CD4-positive, alpha-beta T cell (primary cell): ENCODE results near the gene CRKL. TPM values are rescaled to one million over a fixed set of nuclear protein-coding genes. Genes with fewer than 3 reads are reported as not detected.

Experiments used
- ATAC-seq: fragments of 200-7000 bp; cut with Tn5 transposase; one replicate; pipeline ENCODE4 v1.10.0; 2022; ENCODE audit warnings: mild to moderate bottlenecking; ENCODE audit not compliant: poor library complexity
- CTCF ChIA-PET: fragments of 350-600 bp; sonication (Branson Sonifier 250); formaldehyde crosslinking; loops from one replicate; lab custom pipeline; 2021; ENCODE audit warnings: antibody characterized with exemption, inconsistent platforms; lab: Charles Lee
- POLR2A ChIA-PET: fragments of 350-600 bp; sonication (Branson Sonifier 250); formaldehyde crosslinking; loops from one replicate; lab custom pipeline; 2021; ENCODE audit warnings: antibody characterized with exemption, inconsistent platforms; lab: Charles Lee
- DNase-seq, 14 experiments: peaks; one replicate each; pipeline ENCODE4 v3.0.0-alpha.2; 2013 to 2020; ENCODE audit warnings: mixed read lengths in 2 of 14
- H3K27ac ChIP-seq, 2 donors: one replicate each; pipeline versions ENCODE4 v1.5.1 to v1.7.0; 2013; ENCODE audit warnings: low read length in 2 of 2, low read depth in 1 of 2, mild to moderate bottlenecking in 1 of 2
- H3K27me3 ChIP-seq, 2 experiments: 1 replicate in 1 of 2; 2 replicates in 1 of 2; pipeline versions ENCODE4 v1.6.1 to v1.7.0; 2013; ENCODE audit warnings: low read length in 2 of 2, control low read depth in 1 of 2, mild to moderate bottlenecking in 1 of 2, moderate library complexity in 1 of 2; ENCODE audit not compliant: insufficient read depth in 2 of 2, control insufficient read depth in 1 of 2
- H3K36me3 ChIP-seq: one replicate; pipeline ENCODE4 v1.6.1; 2013; ENCODE audit warnings: low read length, control low read depth; ENCODE audit not compliant: insufficient read depth
- H3K4me1 ChIP-seq: one replicate; pipeline ENCODE4 v1.6.1; 2013; ENCODE audit warnings: low read length, control low read depth; ENCODE audit not compliant: insufficient read depth
- H3K4me3 ChIP-seq: one replicate; pipeline ENCODE4 v1.5.1; 2013; ENCODE audit warnings: mild to moderate bottlenecking, low read length, moderate library complexity
- H3K9me3 ChIP-seq, 2 experiments: 1 replicate in 1 of 2; 2 replicates in 1 of 2; pipeline versions ENCODE4 v1.6.1 to v1.7.0; 2013; ENCODE audit warnings: low read length in 2 of 2, mild to moderate bottlenecking in 2 of 2, control low read depth in 1 of 2, moderate library complexity in 1 of 2; ENCODE audit not compliant: control insufficient read depth in 1 of 2, insufficient read depth in 1 of 2
- H3K27ac Mint-ChIP-seq: one replicate; pipeline ENCODE4 v1.8.0; 2020; ENCODE audit warnings: mixed read lengths
- H3K27me3 Mint-ChIP-seq: one replicate; pipeline ENCODE4 v1.8.0; 2021; ENCODE audit warnings: mixed read lengths
- H3K36me3 Mint-ChIP-seq: one replicate; pipeline ENCODE4 v1.8.0; 2021; ENCODE audit warnings: low read depth, mixed read lengths
- H3K4me1 Mint-ChIP-seq: one replicate; pipeline ENCODE4 v1.8.0; 2021; ENCODE audit warnings: low read depth, mixed read lengths
- H3K4me3 Mint-ChIP-seq: one replicate; pipeline ENCODE4 v1.8.0; 2020; ENCODE audit warnings: mild to moderate bottlenecking, mixed read lengths
- H3K9me3 Mint-ChIP-seq: one replicate; pipeline ENCODE4 v1.8.0; 2020; ENCODE audit warnings: mixed read lengths
- CTCF ChIP-seq: fragments of 200-600 bp; IDR thresholded peaks from one replicate; pipeline ENCODE4 v1.8.0; 2022; ENCODE audit warnings: antibody characterized with exemption, mild to moderate bottlenecking
- intact Hi-C, 2 experiments: fragments of 100-400 bp; cut with DNase I in 1 of 2; cut with micrococcal nuclease in 1 of 2; formaldehyde crosslinking; loops; one replicate each; pipeline versions ENCODE4 v1.15.1 to v1.9.0; 2023 to 2025; cut with DNase I, micrococcal nuclease
- total RNA-seq, 174 experiments: library from RNA in 2 of 174; stranded (reverse) in 2 of 174; gene quantifications; one replicate each; pipeline ENCODE4 v1.2.3 and lab custom pipeline; 2021 to 2026

CRKL gene
- total RNA-seq, 2 experiments from 2014 or later = 41.9 to 43.5 TPM

DNA sequence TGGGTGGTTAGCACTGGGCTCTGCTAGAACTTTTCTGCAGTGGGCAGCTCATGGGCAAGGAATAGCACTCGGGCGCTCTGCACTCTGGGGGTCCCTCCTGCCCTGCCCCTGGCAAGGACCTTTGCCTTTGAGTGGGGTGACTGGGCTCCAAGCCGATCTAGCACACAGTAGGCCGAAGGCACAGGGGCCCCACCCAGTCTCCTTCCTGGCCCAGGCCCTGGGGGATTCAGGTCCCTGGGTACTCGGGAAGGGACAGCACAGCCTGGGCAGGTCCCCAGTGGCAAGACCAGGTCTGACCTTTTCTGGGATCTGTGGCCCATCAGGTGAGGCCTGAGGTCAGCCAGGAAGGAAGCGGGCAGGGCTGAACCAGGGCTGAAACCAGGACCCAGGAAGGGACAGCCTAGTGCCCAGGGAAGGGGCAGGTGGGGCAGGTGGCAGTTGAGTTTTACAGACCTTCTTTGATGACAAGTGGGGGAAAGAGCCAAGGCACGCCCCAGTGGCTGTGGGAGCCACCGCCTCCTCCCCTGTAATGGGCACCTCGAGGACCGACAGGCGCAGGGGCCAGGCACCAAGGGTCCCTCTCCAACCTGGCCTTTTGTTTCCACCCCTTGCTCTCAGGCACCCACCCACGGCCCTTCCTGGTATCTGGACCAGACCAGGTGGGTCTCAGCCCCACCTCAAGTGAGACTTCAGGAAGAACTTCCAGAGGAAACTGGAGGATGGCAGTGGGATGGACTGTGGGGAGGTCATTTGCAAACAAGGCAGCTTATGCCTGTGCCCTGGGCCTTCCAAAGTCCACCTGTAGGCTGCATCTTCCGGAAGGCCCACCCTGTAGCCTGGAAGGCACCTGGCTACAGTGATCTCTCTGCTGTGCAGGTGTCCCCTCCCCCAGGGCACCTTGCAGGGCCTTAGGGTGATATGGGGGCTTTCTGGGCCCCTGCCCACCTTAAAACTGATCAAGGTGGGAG is 49.0 kb downstream of the CRKL start:
- Histone ChIP-seq H3K27me3 (peaks cover 2 to 8% of the 10 kb centered on the region in 2 experiments), H3K27ac (no peak overlapping the region), H3K4me1 (peaks cover 24% of the 10 kb centered on the region), H3K9me3 (no peaks in the 10 kb centered on the region), H3K4me3 (no peak overlapping the region), H3K36me3 (no peaks in the 10 kb centered on the region)
- no peak for ATAC-seq
- ChIA-PET POLR2A (no interaction called here), CTCF (no interaction called here)
- intact Hi-C loops = no loop called here
- no peaks in the 10 kb centered on the region for H3K9me3 Mint-ChIP-seq
- no peak overlapping the region for H3K27ac Mint-ChIP-seq
- no peak for DNase-seq
- peak overlapping the region; percentile 51 for H3K4me3 Mint-ChIP-seq
- peaks cover 17% of the 10 kb centered on the region for H3K27me3 Mint-ChIP-seq
- TF ChIP-seq CTCF = no peak
- peaks cover 11% of the 10 kb centered on the region for H3K4me1 Mint-ChIP-seq
- H3K36me3 Mint-ChIP-seq = no peaks in the 10 kb centered on the region

DNA sequence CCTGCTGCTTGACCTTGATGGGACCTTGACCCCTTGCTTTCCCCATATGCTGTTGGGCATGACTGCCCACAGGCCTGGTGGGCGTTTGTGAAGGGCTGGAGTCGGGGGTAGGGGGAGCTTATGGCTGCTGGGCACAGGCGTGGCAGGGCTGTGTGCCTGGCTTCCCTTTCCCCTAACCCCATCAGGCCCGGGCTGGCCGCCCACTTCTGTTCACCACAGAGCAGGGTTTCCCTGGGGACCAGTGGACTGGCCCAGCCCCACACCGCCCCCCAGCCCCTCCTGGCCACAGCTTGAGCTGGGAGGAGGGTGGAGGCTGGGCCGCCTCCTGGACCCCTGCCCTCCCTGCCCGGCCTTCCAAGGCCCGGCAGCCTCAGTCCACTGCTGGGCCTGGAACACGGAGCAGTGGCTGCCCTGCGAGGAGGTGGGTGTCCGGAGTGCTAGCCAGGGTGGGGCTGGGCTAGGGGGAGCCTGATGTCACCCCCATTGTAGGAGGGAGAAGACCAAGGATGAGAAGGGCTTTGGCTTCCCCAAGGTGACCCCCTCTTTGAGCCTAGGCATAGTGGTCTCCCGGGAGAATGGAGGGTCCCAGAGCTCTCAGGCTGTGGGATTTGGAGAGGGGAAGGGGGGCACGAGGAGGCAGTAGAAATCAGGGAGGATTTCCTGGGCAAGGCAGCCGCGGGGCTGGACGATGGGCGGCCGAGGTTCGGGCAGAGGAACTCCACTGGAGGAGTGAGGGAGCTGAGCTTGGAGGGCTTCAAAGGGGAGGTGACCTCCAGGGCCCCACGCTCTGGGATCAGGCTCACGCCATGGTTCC is 49.9 kb downstream of the CRKL start, which contains the start of gene AIFM3:
TSS of gene AIFM3 (plus strand) at position 373 of the 814 bp plus-strand sequence. CDS start 690 bp downstream, outside the sequence.
- Mint-ChIP-seq H3K4me1 (peaks cover 6% of the 10 kb centered on the region), H3K27ac (no peak within 1 kb of the TSS), H3K27me3 (peaks cover 11% of the 10 kb centered on the region), H3K4me3 (no peak within 1 kb of the TSS), H3K36me3 (no peaks in the 10 kb centered on the region), H3K9me3 (no peaks in the 10 kb centered on the region)
- POLR2A ChIA-PET = no interaction called here
- no peak for ATAC-seq
- CTCF ChIA-PET = no interaction called here
- no peak for DNase-seq
- Histone ChIP-seq H3K4me3 (no peak within 1 kb of the TSS), H3K27me3 (peaks cover 2 to 8% of the 10 kb centered on the region in 2 experiments), H3K27ac (no peak within 1 kb of the TSS), H3K36me3 (no peaks in the 10 kb centered on the region), H3K9me3 (no peaks in the 10 kb centered on the region), H3K4me1 (peaks cover 20% of the 10 kb centered on the region)
- no peak for TF ChIP-seq CTCF
- intact Hi-C loops = no loop called here

- peaks cover 20% of the 10 kb centered on the region for H3K4me1 ChIP-seq
- CTCF ChIA-PET = no interaction called here
- Mint-ChIP-seq H3K4me3 (no peak overlapping the region), H3K27me3 (peaks cover 11% of the 10 kb centered on the region), H3K36me3 (no peaks in the 10 kb centered on the region), H3K4me1 (peaks cover 5% of the 10 kb centered on the region), H3K27ac (no peak overlapping the region), H3K9me3 (no peaks in the 10 kb centered on the region)
- TF ChIP-seq CTCF = no peak
- intact Hi-C loops = no loop called here
- peak in 1 of 14 experiments; percentile 13 for DNase-seq
- no peaks in the 10 kb centered on the region for H3K9me3 ChIP-seq
- ATAC-seq = no peak
- POLR2A ChIA-PET = no interaction called here
- H3K27ac ChIP-seq = no peak overlapping the region
- peaks cover 2 to 8% of the 10 kb centered on the region in 2 experiments for H3K27me3 ChIP-seq
- no peaks in the 10 kb centered on the region for H3K36me3 ChIP-seq
- no peak overlapping the region for H3K4me3 ChIP-seq
These were observed 50.5 kb downstream of the CRKL start for GRCh38 chr22:20967697-20968211.
